ENCODE data around the gene TFAM. TPM values are rescaled to one million over a fixed set of nuclear protein-coding genes. Genes with fewer than 3 reads are reported as not detected.

The TFAM gene
- total RNA-seq, 2 experiments from 2014 or later = 87.7 to 91.8 TPM

GRCh38 chr10:58439632-58440364 is 54.6 kb downstream of the TFAM start:
- Mint-ChIP-seq H3K9me3 (peaks cover 7% of the 10 kb centered on the region), H3K4me1 (ENCODE audit: low read depth) (peaks cover 14% of the 10 kb centered on the region), H3K4me3 (no peak overlapping the region), H3K27ac (no peak overlapping the region), H3K27me3 (ENCODE audit: low read depth) (peaks cover 2% of the 10 kb centered on the region), H3K36me3 (ENCODE audit: low read depth) (no peaks in the 10 kb centered on the region)
- CTCF ChIA-PET = interaction anchor here (0.6 kb wide), 1 partner anchor 44 kb away, joined by 3 read pairs; no protein-coding TSS in a partner anchor
- intact Hi-C loops (cut with micrococcal nuclease) = no loop called here
- DNase-seq = no peak

GRCh38 chr10:58440484-58440883 is 55.3 kb downstream of the TFAM start:
- H3K27me3 Mint-ChIP-seq (ENCODE audit: low read depth) = peaks cover 2% of the 10 kb centered on the region
- CTCF ChIA-PET = interaction anchor here (0.6 kb wide), 1 partner anchor 44 kb away, joined by 3 read pairs; no protein-coding TSS in a partner anchor
- H3K27ac Mint-ChIP-seq = no peak overlapping the region
- H3K36me3 Mint-ChIP-seq (ENCODE audit: low read depth) = no peaks in the 10 kb centered on the region
- no peak overlapping the region for H3K4me3 Mint-ChIP-seq
- H3K4me1 Mint-ChIP-seq (ENCODE audit: low read depth) = peaks cover 9% of the 10 kb centered on the region
- intact Hi-C loops (cut with micrococcal nuclease) = no loop called here
- H3K9me3 Mint-ChIP-seq = peaks cover 7% of the 10 kb centered on the region
- DNase-seq = no peak

GRCh38 chr10:58444321-58444720 is 59.1 kb downstream of the TFAM start:
- intact Hi-C loops (cut with micrococcal nuclease) = no loop called here
- Mint-ChIP-seq H3K9me3 (peaks cover 7% of the 10 kb centered on the region), H3K4me3 (no peak overlapping the region), H3K27me3 (ENCODE audit: low read depth) (peaks cover 15% of the 10 kb centered on the region), H3K27ac (no peak overlapping the region), H3K4me1 (ENCODE audit: low read depth) (no peaks in the 10 kb centered on the region), H3K36me3 (ENCODE audit: low read depth) (no peaks in the 10 kb centered on the region)
- DNase-seq = no peak
- CTCF ChIA-PET = interaction anchor here (0.6 kb wide), 1 partner anchor 144 kb away, joined by 5 read pairs; no protein-coding TSS in a partner anchor

GRCh38 chr10:58444876-58445275 is 59.7 kb downstream of the TFAM start:
- Mint-ChIP-seq H3K36me3 (ENCODE audit: low read depth) (no peaks in the 10 kb centered on the region), H3K27ac (no peak overlapping the region), H3K27me3 (ENCODE audit: low read depth) (peaks cover 18% of the 10 kb centered on the region), H3K4me1 (ENCODE audit: low read depth) (no peaks in the 10 kb centered on the region), H3K9me3 (peaks cover 7% of the 10 kb centered on the region), H3K4me3 (no peak overlapping the region)
- no peak for DNase-seq
- CTCF ChIA-PET = no interaction called here
- intact Hi-C loops (cut with micrococcal nuclease) = no loop called here

GRCh38 chr10:58448121-58448935 is 63.1 kb downstream of the TFAM start:
- intact Hi-C loops (cut with micrococcal nuclease) = no loop called here
- H3K27ac Mint-ChIP-seq = no peak overlapping the region
- no peaks in the 10 kb centered on the region for H3K36me3 Mint-ChIP-seq (ENCODE audit: low read depth)
- H3K9me3 Mint-ChIP-seq = no peaks in the 10 kb centered on the region
- no peak overlapping the region for H3K4me3 Mint-ChIP-seq
- H3K27me3 Mint-ChIP-seq (ENCODE audit: low read depth) = peaks cover 19% of the 10 kb centered on the region
- no peak for DNase-seq
- CTCF ChIA-PET = no interaction called here
- H3K4me1 Mint-ChIP-seq (ENCODE audit: low read depth) = no peaks in the 10 kb centered on the region

Other genes starting within 250 kb of the TFAM start
- gene IPMK, start 117.5 kb upstream of the TFAM start, total RNA-seq = 1 to 10 TPM; 5.6 TPM
- gene CISD1, start 116.2 kb upstream of the TFAM start, total RNA-seq = 10 to 100 TPM; 52.7 to 55.0 TPM
- 1 to 10 TPM; 8.7 to 9.3 TPM for gene UBE2D1, start 50.4 kb upstream of the TFAM start, total RNA-seq
- gene BICC1, start 127.5 kb downstream of the TFAM start, total RNA-seq = not detected